ENCODE results near the gene PPIF. TPM values are rescaled to one million over a fixed set of nuclear protein-coding genes. Genes with fewer than 3 reads are reported as not detected.

Gene PPIF
- total and polyA plus RNA-seq, 2 of the 4 experiments (the other 2 are of a cell fraction) = 29.2 to 130 TPM

- in situ Hi-C loops (cut with MboI; ENCODE audit: low sequenced_read_pairs) = loop anchor here (10.0 to 25.0 kb wide), 3 partner anchors 111 to 549 kb away; no protein-coding TSS in a partner anchor
- Histone ChIP-seq H3K56ac (ENCODE audit: extremely low read depth, insufficient read depth, low read length) (no peak overlapping the region), H3K27me3 (ENCODE audit: control insufficient read depth, insufficient read depth, low read length) (no peaks in the 10 kb centered on the region), H3K9ac (ENCODE audit: low read depth, low read length) (no peak overlapping the region), H2BK120ac (ENCODE audit: low read depth, low read length) (peak overlapping the region; percentile 86), H3K27ac (ENCODE audit: insufficient read depth, low read length) (no peak overlapping the region), H2AK9ac (replicated peaks; ENCODE audit: low read depth, low read length, poor library complexity) (peak overlapping the region; percentile 86), H4K5ac (ENCODE audit: low read depth, low read length) (peak overlapping the region; percentile 94), H3K79me1 (ENCODE audit: low read depth in 1 of 2, low read length in 2 of 2) (peaks cover 0 to 5% of the 10 kb centered on the region in 2 experiments; a peak in 1 of 4 replicates), H2BK5ac (ENCODE audit: low read depth, low read length, poor library complexity, severe bottlenecking) (peak overlapping the region; percentile 31), H4K20me1 (ENCODE audit: insufficient read depth, low read length) (no peaks in the 10 kb centered on the region), H2AFZ (replicated peaks; ENCODE audit: low read length, poor library complexity) (peak overlapping the region; percentile 87), H3K9me1 (ENCODE audit: insufficient read depth, low read length) (peaks cover 32% of the 10 kb centered on the region), H3K4me2 (ENCODE audit: low read depth, low read length) (no peak overlapping the region), H3K4me1 (ENCODE audit: control insufficient read depth, insufficient read depth, low read length) (peaks cover 26% of the 10 kb centered on the region), H2BK20ac (ENCODE audit: low read depth, low read length) (peak overlapping the region; percentile 14; the same call in 1 of the 2 replicates), H3K23ac (ENCODE audit: low read depth, low read length) (no peak overlapping the region), H3K14ac (replicated peaks; ENCODE audit: low read depth, low read length) (peak overlapping the region; percentile 70), H3K4ac (ENCODE audit: low read depth, low read length) (peak overlapping the region; percentile 90), H2AK5ac (ENCODE audit: low read depth, low read length) (peak overlapping the region; percentile 83), H3K36me3 (ENCODE audit: control insufficient read depth, insufficient read depth, low read length) (no peaks in the 10 kb centered on the region), H2BK15ac (ENCODE audit: low read depth, low read length) (peak overlapping the region; percentile 89; the same call in 2 of the 3 replicates), H4K91ac (ENCODE audit: insufficient read depth, low read depth, low read length) (peak overlapping the region; percentile 92), H3K18ac (ENCODE audit: low read depth, low read length) (peak overlapping the region; percentile 63), H3K4me3 (ENCODE audit: insufficient read depth, low read depth, low read length) (no peak overlapping the region), H3K9me3 (ENCODE audit: control insufficient read depth, insufficient read depth, low read length) (no peaks in the 10 kb centered on the region), H4K8ac (ENCODE audit: low read depth in 2 of 2, low read length in 2 of 2) (peak overlapping the region; percentile 60 to 95; a peak in 3 of 4 replicates)
- CTCF ChIA-PET = no interaction called here
- ATAC-seq (ENCODE audit: low read depth) (no peak), DNase-seq (no peak)
- intact Hi-C loops (cut with micrococcal nuclease) = loop anchor here (10.0 kb wide), 1 partner anchor 159 kb away; no protein-coding TSS in a partner anchor
- 100% methylated on average over 3 of the region's 11 CpGs; no CpG with 5 or more reads in 1 of the 2 experiments for WGBS, 2 experiments (ENCODE audit: extremely low coverage in 2 of 2, insufficient read length in 1 of 2)
- dilution Hi-C loops (cut with HindIII; ENCODE audit: low sequenced_read_pairs, unreplicated experiment) = no loop called here
- BruUV-seq (replicated peaks) = no TSS peak
- TF ChIP-seq RAD21 (IDR thresholded peaks at IDR 0.05; ENCODE audit: low read length) (no peak), USF2 (IDR thresholded peaks at IDR 0.05; ENCODE audit: low read depth, low read length) (no peak), RFX5 (IDR thresholded peaks at IDR 0.05; ENCODE audit: low read depth, low read length) (no peak), ELK1 (IDR thresholded peaks at IDR 0.05; ENCODE audit: borderline replicate concordance, low read depth, low read length) (no peak), MAZ (IDR thresholded peaks at IDR 0.05; ENCODE audit: borderline replicate concordance, low read depth, low read length) (no peak), CTCF (conservative IDR thresholded peaks at IDR 0.05; ENCODE audit: low read depth, low read length) (no peak), NFE2L2 (IDR thresholded peaks at IDR 0.05; ENCODE audit: low read depth, low read length) (no peak), SMC3 (IDR thresholded peaks at IDR 0.05; ENCODE audit: low read depth, low read length) (no peak), FOS (IDR thresholded peaks at IDR 0.05; ENCODE audit: low read depth, low read length) (no peak), CEBPB (IDR thresholded peaks at IDR 0.05; ENCODE audit: low read depth, low read length) (no peak), BHLHE40 (IDR thresholded peaks at IDR 0.05; ENCODE audit: low read depth, low read length) (no peak), POLR2A (IDR thresholded peaks at IDR 0.05; ENCODE audit: low read depth, low read length) (no peak), CHD1 (IDR thresholded peaks at IDR 0.05; ENCODE audit: low read depth, low read length) (no peak), MAFK (IDR thresholded peaks at IDR 0.05; ENCODE audit: low read depth, low read length) (no peak), RCOR1 (IDR thresholded peaks at IDR 0.05; ENCODE audit: insufficient replicate concordance, low read length) (no peak), MXI1 (IDR thresholded peaks at IDR 0.05; ENCODE audit: borderline replicate concordance, low read depth, low read length) (no peak)
- POLR2A ChIA-PET (ENCODE audit: unreplicated experiment) = no interaction called here
Observed at GRCh38 chr10:79376078-79376628, 28.9 kb downstream of the PPIF start.
